Fibroblast of skin of scalp (primary cell): ENCODE data around the gene TMEM214. TPM values are rescaled to one million over a fixed set of nuclear protein-coding genes. Genes with fewer than 3 reads are reported as not detected.

Experiments
- DNase-seq: peaks from one replicate; pipeline ENCODE4 v3.0.0-alpha.2; 2013
- polyA plus RNA-seq, 2 experiments: library from polyadenylated mRNA; unstranded; fragments of 120-200 nt; gene quantifications; one replicate each; pipeline ENCODE4 v1.2.1, GENCODE V29; 2013; ENCODE audit not compliant: insufficient read length in 2 of 2

TMEM214 gene
- polyA plus RNA-seq (2013, experiment 1 of 2; ENCODE audit: insufficient read length): 111 TPM
- polyA plus RNA-seq (2013, experiment 2 of 2; ENCODE audit: insufficient read length): 108 TPM

- DNase-seq: peak; percentile 91
Observed at GRCh38 chr2:27032495-27033252, at the start of gene TMEM214. Gene TMEM214 (plus strand): TSS chr2:27032965. CDS start chr2:27033016, 51 bp downstream.

GRCh38 chr2:26983746-26984145 is 49.0 kb upstream of the TMEM214 start:
- no peak for DNase-seq

- DNase-seq: no peak
Observed at GRCh38 chr2:26985807-26986206, 47.0 kb upstream of the TMEM214 start.

GRCh38 chr2:26986576-26986975 is 46.2 kb upstream of the TMEM214 start:
- no peak for DNase-seq

GRCh38 chr2:26988058-26988860 is 44.5 kb upstream of the TMEM214 start:
- peak; percentile 63 for DNase-seq

- DNase-seq: peak; percentile 53
Observed at GRCh38 chr2:26989156-26989555, 43.6 kb upstream of the TMEM214 start.

- no peak for DNase-seq
Observed at GRCh38 chr2:26991717-26992116, 41.0 kb upstream of the TMEM214 start.

- no peak for DNase-seq
Observed at GRCh38 chr2:26993768-26994167, 39.0 kb upstream of the TMEM214 start.

GRCh38 chr2:26994983-26995382 is 37.8 kb upstream of the TMEM214 start:
- no peak for DNase-seq

- DNase-seq: no peak
Observed at GRCh38 chr2:26997394-26997793, 35.4 kb upstream of the TMEM214 start.

GRCh38 chr2:26998323-26998722 is 34.4 kb upstream of the TMEM214 start:
- no peak for DNase-seq

GRCh38 chr2:27000228-27000627 is 32.5 kb upstream of the TMEM214 start:
- DNase-seq: no peak

GRCh38 chr2:27000995-27001394 is 31.8 kb upstream of the TMEM214 start:
- no peak for DNase-seq

GRCh38 chr2:27001950-27002349 is 30.8 kb upstream of the TMEM214 start:
- no peak for DNase-seq

GRCh38 chr2:27003007-27003406 is 29.8 kb upstream of the TMEM214 start:
- DNase-seq: no peak

GRCh38 chr2:27003857-27004256 is 28.9 kb upstream of the TMEM214 start:
- DNase-seq: peak; percentile 19

- no peak for DNase-seq
Observed at GRCh38 chr2:27006602-27007415, 26.0 kb upstream of the TMEM214 start.

GRCh38 chr2:27007416-27008374 is 25.1 kb upstream of the TMEM214 start:
- no peak for DNase-seq

- no peak for DNase-seq
Observed at GRCh38 chr2:27008678-27009077, 24.1 kb upstream of the TMEM214 start.

GRCh38 chr2:27009083-27009482 is 23.7 kb upstream of the TMEM214 start:
- no peak for DNase-seq

- no peak for DNase-seq
Observed at GRCh38 chr2:27009716-27010115, 23.0 kb upstream of the TMEM214 start.

GRCh38 chr2:27010139-27010538 is 22.6 kb upstream of the TMEM214 start:
- DNase-seq: no peak
